NCI-H524 treated with DMSO at 0.1 percent for 48 hours (cell line): Measurements from ENCODE around the gene TNFRSF21.

Experiments
- DNase-seq: peaks from one replicate; lab custom pipeline; 2025; lab: John Stamatoyannopoulos, UW

Gene TNFRSF21

GRCh38 chr6:47221565-47221964 lies 88.1 kb downstream of the TNFRSF21 start:
- DNase-seq: no peak

GRCh38 chr6:47209632-47210031 lies 100.1 kb downstream of the TNFRSF21 start:
- DNase-seq: no peak

- DNase-seq: no peak
Observed at GRCh38 chr6:47207261-47207660, 102.4 kb downstream of the TNFRSF21 start.

GRCh38 chr6:47206626-47207025 lies 103.1 kb downstream of the TNFRSF21 start:
- no peak for DNase-seq

GRCh38 chr6:47203938-47204611 lies 105.6 kb downstream of the TNFRSF21 start:
- no peak for DNase-seq

- no peak for DNase-seq
Observed at GRCh38 chr6:47203266-47203937, 106.3 kb downstream of the TNFRSF21 start.

GRCh38 chr6:47202644-47203205 lies 107.0 kb downstream of the TNFRSF21 start:
- DNase-seq: no peak

GRCh38 chr6:47200536-47201334 lies 109.0 kb downstream of the TNFRSF21 start:
- no peak for DNase-seq

GRCh38 chr6:47197682-47198640 lies 111.7 kb downstream of the TNFRSF21 start:
- DNase-seq: no peak

- DNase-seq: no peak
Observed at GRCh38 chr6:47196113-47196512, 113.6 kb downstream of the TNFRSF21 start.

- no peak for DNase-seq
Observed at GRCh38 chr6:47195011-47195650, 114.6 kb downstream of the TNFRSF21 start.

- DNase-seq: no peak
Observed at GRCh38 chr6:47188588-47189021, 121.1 kb downstream of the TNFRSF21 start.

- no peak for DNase-seq
Observed at GRCh38 chr6:47187893-47188587, 121.7 kb downstream of the TNFRSF21 start.

GRCh38 chr6:47187113-47187512 lies 122.6 kb downstream of the TNFRSF21 start:
- DNase-seq: no peak

GRCh38 chr6:47182291-47182957 lies 127.3 kb downstream of the TNFRSF21 start:
- no peak for DNase-seq

GRCh38 chr6:47181681-47182080 lies 128.0 kb downstream of the TNFRSF21 start:
- no peak for DNase-seq
